Measurements from ENCODE around the gene LRFN2.
A peak's percentile ranks its signal among the peaks of the same experiment; 100 is the strongest.

The LRFN2 gene

DNA sequence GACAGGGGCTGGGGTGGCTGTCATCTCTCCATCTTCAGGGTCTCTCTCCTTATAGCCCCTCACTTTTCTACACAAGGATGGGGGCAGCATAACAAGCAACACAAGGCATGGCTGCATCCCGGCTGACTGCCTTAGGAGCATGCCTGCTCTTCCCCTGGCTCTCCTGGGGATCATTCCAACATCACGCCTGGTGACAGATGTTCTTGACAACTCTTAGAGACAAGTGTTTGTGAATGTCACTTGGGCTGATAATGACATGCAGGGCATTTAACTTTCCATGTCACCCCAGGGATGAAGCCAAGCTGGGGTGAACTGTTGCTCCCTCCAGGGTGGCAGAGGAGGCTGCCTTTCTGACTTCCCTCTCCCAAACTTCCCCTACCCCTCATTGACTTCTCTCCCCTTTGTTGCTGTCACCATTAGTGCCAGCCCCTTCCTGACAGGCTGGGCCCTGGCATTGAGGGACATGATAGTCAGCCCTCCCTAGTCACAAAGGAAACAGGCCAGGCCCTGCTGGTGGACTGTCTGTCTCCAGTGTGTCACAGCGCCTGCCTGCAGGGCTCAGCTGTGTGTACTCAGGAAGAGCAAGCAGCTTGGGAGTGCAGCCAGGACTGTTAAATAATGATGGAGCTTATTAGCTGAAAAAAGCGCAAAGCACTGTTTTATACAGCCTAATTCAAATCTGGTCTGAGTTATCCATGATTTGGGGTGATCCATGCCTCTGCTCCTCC lies 161.8 kb downstream of the LRFN2 start:
- peak; percentile 81 for DNase-seq

DNA sequence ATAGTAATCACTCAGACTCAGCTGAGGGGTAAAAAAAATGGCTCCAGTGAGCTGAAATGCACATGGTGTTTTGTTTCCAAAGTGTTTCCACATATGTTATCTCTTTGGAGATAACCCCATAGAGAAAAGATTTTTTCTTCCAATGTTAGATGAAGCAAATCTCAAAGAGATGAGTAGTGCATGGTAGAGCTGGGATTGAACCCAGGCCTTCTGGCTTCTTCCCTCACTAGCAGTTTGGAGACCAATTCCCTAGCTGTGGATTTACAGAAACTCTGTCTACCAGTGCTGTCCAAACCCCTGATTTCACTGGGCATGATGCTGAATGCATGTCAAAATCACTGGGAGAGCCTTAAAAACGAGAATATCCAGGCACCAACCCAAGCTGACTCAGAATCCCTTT lies 165.1 kb downstream of the LRFN2 start:
- DNase-seq, result no peak

DNA sequence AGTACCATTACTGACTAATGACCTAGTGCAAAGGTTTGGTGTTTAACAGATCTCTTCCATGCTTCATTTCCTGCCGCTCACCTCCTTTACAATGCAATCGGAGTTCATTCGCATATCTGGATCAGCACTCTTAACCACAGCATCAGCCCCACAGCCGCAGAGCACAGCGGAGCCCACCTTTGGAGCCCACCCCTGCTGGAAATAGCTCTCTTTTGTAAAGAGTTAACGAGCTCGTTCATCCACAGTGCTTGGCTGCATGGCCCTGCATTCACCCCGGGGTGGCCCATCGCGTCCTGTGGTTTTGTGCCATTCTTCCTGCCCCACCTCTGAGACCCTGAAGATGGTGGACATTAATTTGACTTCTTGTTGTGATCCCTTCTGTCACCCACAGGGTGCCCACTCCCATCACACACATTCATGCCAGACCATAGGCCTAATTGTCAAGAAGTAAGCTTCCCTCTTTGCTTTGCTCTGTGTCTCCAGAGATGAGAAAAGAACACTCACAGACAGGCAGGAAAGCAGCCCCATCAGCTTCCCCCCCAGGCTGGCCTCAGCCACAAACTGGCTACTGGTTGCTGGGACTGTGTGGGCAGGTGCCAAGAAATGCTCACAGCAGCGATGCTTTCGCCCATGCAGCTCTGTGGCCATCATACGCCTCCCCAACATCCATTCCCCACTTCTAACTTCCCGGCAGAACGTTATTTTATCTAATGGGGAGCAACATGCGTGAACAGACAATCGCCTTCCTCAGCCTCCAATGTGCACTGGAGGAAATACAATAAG lies 167.0 kb downstream of the LRFN2 start:
- DNase-seq, result no peak

DNA sequence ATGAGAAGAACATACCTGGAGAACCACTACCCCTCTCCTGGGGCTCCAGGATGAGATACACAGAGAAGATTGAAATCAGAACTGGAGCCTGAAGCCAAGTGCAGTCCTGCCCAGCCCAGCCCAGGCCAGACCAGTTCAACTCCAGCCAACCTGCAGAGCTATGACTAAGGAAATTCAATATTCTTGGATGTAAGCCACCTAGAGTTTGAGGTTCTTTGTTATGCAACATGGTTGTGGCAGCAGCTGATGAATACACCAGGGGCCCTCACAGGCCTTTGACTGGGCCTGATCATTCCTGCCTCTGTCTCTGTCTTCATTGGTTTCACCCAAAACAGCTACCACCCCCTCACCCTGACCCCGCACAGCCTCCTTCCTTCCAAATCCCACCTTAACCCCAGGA lies 167.8 kb downstream of the LRFN2 start:
- peak; percentile 75 for DNase-seq

DNA sequence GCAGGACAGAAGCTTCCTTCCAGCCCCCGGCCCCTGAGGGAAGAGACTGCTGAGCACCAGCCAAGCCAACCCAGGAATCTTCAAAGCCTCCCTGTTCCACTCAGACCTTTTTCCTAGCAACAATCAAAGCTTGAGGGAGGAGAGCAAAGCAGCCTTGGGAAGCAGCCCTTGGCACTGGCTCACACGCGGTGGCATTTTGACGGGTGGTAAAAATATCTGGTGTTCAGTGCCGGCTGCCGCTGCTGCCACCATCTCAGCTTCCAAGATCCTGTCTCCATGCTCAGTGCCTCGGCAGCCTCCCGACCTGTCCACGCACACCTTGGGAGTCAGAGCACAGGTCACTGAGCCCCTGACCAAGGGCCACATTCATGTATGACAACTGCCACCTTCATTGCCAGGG lies 170.1 kb downstream of the LRFN2 start:
- DNase-seq, result no peak

DNA sequence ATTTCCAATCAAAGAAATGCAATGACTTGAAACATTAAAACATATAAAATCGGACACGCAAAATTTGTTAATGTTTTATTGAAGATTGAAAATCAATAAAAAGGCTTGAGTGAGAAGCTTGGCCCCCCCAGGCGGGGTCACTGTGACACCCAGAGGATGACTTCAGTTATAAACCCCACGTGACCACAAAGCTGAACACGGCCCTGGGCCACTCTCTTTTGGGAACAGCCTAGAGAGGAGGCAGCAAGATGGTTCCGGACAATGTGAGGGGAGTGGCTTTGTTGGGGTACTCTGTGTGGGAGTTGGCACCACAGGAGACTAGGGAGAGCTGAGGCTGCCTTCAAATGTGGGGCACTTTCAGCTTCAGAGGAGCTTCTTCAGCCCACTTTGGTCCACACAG lies 172.5 kb downstream of the LRFN2 start:
- no peak for DNase-seq

DNA sequence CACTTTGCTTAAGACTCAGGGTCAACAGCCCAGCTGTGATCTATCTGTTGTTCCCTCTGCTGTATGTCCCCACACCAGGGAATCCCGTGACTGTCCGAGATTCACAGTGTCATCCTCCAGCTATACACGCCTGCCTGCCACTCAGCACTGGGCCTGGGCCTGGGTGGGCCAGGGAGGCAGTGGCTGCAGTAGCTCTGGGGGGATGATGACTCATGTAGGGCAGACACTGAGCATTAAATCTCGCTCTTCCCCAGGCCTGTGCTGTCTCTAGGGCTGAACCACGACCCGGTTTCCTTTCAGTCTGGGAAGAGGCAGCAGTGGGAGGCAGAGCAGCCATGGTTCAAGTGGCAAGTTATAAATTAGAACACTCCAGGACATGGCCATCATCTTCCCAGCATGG lies 173.9 kb downstream of the LRFN2 start:
- no peak for DNase-seq

DNA sequence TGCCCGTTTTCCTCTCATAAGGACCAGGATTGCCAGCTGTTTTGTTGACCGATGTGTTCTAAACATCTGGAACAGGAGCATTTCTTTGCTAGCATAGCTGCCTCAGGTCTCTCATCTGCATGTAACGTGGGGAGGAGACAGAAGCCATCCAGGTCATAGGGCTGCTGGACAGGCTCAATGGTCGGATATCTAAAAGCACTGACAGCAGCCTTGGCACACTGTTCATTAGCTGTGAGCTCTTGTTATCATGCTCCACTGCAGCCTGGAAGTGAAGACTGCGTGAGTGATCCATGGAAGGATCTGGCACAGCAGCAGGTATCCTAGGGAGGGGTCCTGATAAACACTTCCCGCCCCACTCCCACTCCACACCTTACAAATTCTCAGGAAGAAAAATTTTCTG lies 175.3 kb downstream of the LRFN2 start:
- no peak for DNase-seq

DNA sequence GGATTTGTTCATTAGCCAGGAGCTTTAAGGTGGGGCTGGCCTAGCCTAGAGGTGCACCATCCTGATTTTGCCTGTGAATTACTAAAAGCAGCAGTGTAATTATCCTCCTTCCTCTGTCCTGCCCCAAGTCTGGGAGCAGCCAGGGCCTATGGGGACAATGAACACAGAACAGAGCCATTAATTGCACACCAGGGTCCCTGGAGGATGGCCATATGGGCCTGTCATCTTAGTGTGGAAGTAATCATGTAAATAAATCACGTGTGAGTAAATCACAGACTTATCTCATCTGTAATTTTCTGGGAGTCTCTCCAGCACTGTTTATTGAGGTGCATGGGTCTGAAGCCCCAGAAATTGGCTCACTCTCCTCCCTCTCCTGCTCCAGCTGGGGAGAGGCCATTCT lies 176.3 kb downstream of the LRFN2 start:
- DNase-seq, result no peak

DNA sequence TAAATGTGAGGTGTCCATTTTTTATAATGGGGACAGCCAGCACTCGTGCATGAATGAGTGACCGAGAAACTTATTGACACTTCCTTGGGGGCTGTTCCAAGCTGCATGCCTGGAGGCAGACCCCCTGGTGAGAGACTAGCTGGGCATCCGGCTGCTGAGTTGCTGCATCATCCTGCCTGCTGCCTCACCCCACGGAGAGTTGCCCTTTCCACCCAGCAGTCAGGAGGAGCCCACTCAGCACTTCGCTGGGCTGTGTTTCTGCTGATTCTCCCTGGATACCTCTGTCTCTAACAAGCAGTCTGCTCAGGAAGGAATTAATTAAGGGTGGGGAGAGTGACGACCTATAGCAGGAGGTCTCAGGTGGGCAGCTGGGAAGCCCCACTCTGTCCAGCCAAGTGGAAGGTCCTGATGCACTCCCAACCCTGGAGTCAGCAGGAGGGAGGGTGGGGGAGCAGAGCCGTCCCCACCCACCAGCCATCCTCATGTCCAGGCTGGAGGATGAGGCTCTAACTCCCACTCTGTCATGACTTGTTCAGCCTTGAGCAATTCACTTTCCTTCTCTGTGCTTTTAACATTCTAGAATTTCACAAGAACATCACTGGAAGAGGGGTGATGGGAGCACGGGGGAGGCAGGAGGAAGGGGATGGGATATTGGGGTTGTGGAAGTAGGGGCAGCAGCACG lies 177.3 kb downstream of the LRFN2 start:
- DNase-seq, result no peak

DNA sequence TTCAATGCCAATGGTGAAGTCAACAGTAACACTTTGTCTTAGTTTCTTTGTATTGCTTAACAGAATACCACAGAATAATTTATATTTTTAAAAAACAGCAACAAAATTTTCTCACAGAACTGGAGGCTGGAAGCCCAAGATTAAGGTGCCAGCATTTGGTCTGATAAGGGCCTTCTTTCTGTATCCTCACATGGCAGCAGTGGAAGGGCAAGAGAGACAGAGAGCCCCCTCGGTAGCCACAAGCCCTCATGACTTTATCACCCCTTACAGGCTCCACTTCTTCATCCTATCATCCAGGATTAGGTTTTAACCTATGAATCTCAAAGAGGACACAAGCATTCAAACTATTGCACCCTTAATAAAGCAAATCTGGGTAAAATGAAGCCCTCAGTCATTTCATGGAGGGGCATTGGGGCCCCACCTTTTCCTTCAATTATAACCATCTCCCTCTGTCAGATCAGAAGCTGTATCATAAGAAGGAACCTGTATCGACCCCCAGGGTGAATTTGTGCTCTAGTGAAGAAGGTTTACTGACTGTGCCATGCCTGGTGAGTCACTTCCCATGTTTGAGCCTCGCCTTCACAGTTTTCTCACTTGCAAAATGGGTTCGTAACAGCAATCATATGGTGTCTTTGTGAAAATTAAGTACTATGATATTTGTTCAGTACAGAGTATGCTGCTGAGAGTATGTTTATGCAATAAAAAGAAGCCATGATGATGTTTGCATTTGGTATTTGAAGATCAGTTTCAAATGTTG lies 178.2 kb downstream of the LRFN2 start:
- DNase-seq, result no peak

DNA sequence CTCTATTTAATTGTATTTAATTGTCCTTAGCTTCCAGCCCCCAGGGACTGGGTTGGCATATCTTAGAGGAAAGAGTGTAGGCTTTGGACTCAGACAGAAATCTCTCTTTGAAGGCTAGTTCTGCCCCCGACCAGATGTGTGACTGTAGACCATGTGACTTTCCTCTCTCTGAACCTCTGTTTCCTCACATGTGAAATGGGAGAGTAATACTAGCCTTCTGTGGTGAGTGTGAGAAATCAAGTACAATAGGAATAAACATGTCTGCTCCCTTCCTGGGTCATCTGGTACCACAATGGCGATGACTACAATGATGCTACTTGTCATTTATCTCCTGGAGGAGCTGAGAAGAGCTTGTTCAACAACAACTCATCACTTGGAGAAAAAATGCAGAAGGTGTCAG lies 179.9 kb downstream of the LRFN2 start:
- peak; percentile 22 for DNase-seq

DNA sequence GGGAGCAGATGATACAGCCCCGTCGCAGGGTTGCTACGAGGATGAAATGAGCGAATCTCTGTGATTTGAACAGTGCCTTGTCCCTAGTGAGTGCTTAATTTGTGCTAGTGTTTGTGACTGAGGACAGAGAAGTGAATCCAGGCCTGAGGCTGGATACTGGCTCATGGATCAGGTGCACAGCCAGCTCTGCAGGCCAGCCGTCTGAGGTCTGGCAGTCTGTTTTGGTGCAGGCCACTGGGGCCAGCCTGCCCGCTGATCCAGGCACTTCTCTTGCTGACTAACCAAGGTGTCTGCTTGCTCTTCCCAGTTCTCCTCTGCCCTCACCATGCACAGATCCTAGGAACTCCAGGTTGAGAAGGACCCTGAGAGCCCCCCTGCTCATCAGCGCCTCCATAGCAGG lies 181.0 kb downstream of the LRFN2 start:
- DNase-seq, result no peak

DNA sequence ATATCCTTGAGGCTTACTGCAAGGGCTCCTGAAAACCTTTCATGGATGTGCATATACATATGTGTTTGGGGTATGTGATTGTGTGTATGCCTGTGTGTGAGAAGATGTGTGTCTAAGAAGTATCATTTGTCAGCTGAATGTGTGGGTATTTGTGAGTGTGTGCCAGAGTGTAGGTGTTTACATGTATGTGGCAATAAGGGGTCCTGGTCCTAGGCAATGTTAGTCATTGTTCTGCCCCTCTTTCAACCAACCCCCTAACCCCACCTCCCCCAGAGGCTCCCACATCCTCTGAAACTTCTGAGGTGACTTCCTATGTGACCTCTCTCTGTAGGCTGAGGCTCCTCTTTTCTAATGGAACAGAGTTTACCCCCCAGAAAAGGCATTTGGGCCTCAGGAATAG lies 186.4 kb downstream of the LRFN2 start:
- DNase-seq, result no peak

DNA sequence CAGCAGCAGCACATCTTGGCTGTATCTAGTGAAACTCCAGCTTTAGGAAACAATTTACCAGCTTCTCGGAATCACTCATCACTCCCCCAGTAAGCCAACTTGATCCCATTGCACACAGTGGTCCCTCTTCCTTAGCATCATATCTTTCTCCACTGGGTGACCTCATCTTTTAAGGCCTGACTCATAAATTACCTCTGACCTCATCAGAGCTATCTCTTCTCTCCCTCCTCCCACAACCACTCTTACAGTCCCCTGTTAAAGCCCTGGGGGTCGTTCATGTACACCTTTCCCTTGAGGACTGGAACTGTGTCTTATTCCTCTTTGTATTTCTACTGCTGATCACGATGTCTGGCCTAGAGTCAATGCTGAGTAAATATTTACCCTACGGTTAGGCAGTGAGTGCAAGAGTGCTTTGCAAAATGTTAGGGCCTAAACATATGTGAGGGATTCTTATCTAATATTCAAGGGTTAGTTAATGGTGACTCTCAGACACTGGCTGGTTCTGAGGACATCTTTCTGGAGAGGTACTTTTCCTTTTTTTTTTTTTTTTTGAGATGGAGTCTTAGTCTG lies 187.2 kb downstream of the LRFN2 start:
- DNase-seq, result peak; percentile 69

DNA sequence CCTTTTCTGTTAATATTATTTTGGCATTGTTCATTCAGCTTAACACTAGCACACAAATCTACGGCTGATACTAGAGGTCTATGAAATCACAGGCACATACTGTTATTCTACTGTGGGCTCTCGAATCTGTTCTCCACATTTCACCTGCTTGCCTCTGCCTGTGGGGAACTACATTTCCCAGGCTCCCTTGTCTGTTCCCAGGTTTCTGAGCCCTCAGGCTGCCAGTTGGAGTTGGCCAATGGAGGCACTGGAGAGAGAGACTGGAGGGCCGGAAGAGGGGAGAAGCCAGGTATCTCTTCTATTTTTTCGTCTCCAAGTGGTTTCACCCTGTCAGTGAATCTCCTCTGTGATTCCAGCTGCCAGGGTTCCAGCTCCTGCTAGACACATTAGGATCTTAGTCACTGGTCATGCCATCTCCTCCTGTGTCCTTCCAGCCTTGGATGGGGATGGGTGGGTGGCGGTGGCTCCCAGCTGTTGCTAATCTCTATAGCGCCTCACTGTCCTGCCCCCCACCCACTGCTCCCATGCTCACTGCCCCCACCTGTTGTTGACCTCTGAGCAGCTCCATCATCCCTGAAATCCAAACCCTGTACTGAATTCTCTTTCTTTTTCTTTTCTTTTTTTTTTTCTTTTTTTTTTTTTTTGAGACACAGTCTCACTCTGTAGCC lies 188.2 kb downstream of the LRFN2 start:
- no peak for DNase-seq

DNA sequence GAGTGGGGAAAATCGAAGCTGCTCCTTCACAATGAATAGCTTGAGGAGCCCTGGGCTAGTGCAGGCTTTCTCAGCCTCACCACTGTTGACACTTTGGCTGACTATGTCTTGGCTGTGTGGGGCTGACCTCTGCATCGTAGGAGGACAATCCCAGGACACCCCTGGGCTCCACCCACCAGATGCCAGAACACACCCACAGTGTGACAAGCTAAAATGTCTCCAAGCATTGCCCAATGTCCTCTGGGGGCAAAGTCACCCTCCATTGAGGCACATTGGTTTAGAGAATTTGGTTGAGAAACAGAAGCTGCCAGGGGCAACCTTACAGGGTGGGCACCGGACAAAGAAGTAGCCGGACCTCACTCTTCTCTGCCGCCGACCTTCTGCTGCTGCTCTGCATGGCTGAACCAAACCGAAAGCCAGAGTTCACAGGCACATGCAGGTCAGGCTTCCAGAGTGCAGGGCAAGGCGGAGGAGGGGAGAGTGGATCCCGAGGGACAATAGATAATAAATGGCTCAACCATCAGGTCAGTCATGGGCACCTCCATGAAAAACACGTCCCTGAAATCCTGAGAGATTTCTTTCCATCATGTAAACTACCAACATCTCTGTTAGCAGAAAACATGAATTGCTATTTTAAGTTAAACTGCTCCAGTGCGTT lies 189.0 kb downstream of the LRFN2 start:
- no peak for DNase-seq

DNA sequence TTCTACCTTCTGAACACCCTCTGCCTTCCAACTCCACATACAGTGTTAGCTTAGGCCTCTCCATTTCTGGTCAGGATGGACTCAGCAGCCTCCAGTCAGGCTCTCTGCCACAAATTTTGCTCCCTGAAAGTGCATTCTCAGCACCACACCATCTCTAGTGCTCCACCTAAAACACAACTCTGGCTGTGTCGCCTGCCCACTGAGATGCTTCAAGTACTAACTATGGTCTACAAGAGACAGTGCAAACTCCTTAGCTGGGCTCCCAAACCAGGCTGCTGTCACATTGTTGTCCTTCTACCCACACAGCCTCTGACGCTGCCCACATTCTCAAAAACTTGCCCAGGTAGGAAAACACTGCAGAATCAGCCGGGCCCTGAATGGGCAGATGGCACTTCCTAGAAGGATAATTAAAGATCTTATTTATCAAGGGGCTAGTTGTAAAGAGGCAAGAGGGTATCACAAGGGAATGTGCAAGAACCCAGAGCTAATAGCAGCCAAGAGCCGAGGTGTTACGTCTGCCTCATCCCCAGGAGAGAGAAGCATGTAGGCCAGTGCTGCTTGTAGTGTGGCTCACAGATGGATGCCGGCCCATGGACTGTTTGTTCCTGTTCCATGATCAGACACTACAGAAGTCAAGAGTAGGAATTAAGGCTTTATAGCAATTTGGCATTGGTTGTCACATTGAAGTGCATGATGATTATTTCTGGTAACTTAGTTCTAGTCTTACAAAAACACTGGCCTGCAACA lies 189.7 kb downstream of the LRFN2 start:
- peak; percentile 45 for DNase-seq

DNA sequence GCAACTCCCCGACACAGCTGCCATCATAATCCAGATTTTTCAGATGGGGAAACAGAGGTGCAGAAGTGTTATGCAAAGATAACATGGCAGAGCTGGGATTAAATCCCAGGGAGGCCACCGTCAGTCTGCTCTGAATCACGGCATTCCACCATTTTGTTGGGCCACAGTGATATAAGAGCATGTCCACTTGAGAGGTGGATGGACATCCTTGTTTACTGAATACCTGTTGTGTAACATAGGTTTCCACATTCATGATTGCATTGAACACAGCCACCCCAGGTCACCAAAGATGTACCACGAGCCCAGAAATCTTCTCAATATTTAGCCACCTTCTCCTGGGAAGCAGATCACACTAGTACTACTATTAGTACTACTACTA lies 191.5 kb downstream of the LRFN2 start:
- peak; percentile 62 for DNase-seq

DNA sequence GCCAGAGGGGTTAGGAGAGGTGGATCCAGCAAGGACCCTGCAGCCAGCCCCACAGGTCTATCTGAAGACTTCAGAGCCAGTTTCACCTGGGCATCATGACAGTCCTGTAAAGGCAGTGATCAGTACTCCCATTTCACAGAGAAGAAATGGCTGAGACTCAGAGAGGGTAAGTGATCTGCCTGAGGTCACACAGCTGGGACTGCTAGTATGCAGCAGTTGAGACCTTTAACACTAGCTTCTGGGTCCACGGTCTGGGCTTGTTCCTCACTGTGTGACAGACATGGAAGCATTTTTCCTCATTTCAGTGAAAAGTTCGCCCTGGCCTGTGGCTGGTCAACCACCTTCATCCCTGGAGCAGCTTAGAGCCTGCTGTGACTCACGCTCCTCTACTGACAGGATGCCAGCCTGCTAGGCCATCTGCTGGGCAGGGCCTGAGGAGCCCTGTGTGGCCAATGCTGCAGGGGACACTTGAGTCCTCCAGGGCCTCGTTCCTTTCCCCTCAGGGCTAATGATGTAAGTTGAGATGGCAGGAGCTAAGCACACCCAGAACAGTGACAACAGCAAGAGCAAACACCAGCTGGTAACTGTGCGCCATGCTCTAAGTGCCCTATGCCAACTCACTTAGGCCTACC lies 192.0 kb downstream of the LRFN2 start:
- DNase-seq, result peak; percentile 97

DNA sequence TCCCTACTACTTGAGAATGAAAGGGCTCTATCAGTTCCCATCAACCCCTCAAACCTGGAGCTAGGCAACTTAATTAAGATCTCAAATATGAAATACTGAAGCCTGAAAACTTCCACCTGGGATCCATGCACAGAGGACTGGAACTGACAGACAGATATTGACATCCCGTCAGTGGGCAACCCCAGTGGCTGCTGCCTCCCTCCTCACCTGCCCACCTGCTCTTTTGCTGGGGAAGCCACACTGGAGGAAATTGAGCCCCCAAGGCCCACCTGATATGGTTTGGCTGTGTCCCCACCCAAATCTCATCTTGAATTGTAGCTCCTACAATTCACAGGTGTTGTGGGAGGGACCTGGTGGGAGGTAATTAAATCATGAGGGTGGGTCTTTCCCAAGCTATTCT lies 192.8 kb downstream of the LRFN2 start:
- no peak for DNase-seq

All from NCI-H2029 (cell line).